ENCODE results near the gene GRHL3.

The GRHL3 gene

GRCh38 chr1:24324903-24325302 is 5.7 kb downstream of the GRHL3 start:
- Histone ChIP-seq H3K27ac (ENCODE audit: insufficient read depth, low read length, poor library complexity, severe bottlenecking) (no peak overlapping the region), H3K9me3 (ENCODE audit: control insufficient read depth, low read length) (no peaks in the 10 kb centered on the region), H3K36me3 (ENCODE audit: control insufficient read depth, insufficient read depth, low read length) (no peaks in the 10 kb centered on the region), H3K4me3 (ENCODE audit: insufficient read depth, low read depth, low read length, poor library complexity, severe bottlenecking) (no peak overlapping the region), H3K27me3 (replicated peaks; ENCODE audit: control insufficient read depth, insufficient read depth, low read length, poor library complexity, severe bottlenecking) (no peaks in the 10 kb centered on the region), H3K4me1 (ENCODE audit: control insufficient read depth, insufficient read depth, low read length, poor library complexity, severe bottlenecking) (peaks cover 30% of the 10 kb centered on the region)
- no peak for DNase-seq

- Histone ChIP-seq H3K4me1 (ENCODE audit: control insufficient read depth, insufficient read depth, low read length, poor library complexity, severe bottlenecking) (peaks cover 23% of the 10 kb centered on the region), H3K9me3 (ENCODE audit: control insufficient read depth, low read length) (no peaks in the 10 kb centered on the region), H3K4me3 (ENCODE audit: insufficient read depth, low read depth, low read length, poor library complexity, severe bottlenecking) (no peak overlapping the region), H3K36me3 (ENCODE audit: control insufficient read depth, insufficient read depth, low read length) (no peaks in the 10 kb centered on the region), H3K27ac (ENCODE audit: insufficient read depth, low read length, poor library complexity, severe bottlenecking) (no peak overlapping the region), H3K27me3 (replicated peaks; ENCODE audit: control insufficient read depth, insufficient read depth, low read length, poor library complexity, severe bottlenecking) (no peaks in the 10 kb centered on the region)
- DNase-seq, result no peak
Measured at GRCh38 chr1:24325587-24326449, 6.7 kb downstream of the GRHL3 start.

- H3K4me3 ChIP-seq (ENCODE audit: insufficient read depth, low read depth, low read length, poor library complexity, severe bottlenecking), result no peak overlapping the region
- no peaks in the 10 kb centered on the region for H3K27me3 ChIP-seq (replicated peaks; ENCODE audit: control insufficient read depth, insufficient read depth, low read length, poor library complexity, severe bottlenecking)
- no peaks in the 10 kb centered on the region for H3K9me3 ChIP-seq (ENCODE audit: control insufficient read depth, low read length)
- H3K27ac ChIP-seq (ENCODE audit: insufficient read depth, low read length, poor library complexity, severe bottlenecking), result no peak overlapping the region
- DNase-seq, result no peak
- H3K4me1 ChIP-seq (ENCODE audit: control insufficient read depth, insufficient read depth, low read length, poor library complexity, severe bottlenecking), result peaks cover 7% of the 10 kb centered on the region
- H3K36me3 ChIP-seq (ENCODE audit: control insufficient read depth, insufficient read depth, low read length), result no peaks in the 10 kb centered on the region
Measured at GRCh38 chr1:24327486-24327885, 8.3 kb downstream of the GRHL3 start.

- H3K27me3 ChIP-seq (replicated peaks; ENCODE audit: control insufficient read depth, insufficient read depth, low read length, poor library complexity, severe bottlenecking), result no peaks in the 10 kb centered on the region
- H3K4me1 ChIP-seq (ENCODE audit: control insufficient read depth, insufficient read depth, low read length, poor library complexity, severe bottlenecking), result peaks cover 3% of the 10 kb centered on the region
- H3K27ac ChIP-seq (ENCODE audit: insufficient read depth, low read length, poor library complexity, severe bottlenecking), result no peak overlapping the region
- DNase-seq, result no peak
- no peaks in the 10 kb centered on the region for H3K9me3 ChIP-seq (ENCODE audit: control insufficient read depth, low read length)
- H3K4me3 ChIP-seq (ENCODE audit: insufficient read depth, low read depth, low read length, poor library complexity, severe bottlenecking), result no peak overlapping the region
- H3K36me3 ChIP-seq (ENCODE audit: control insufficient read depth, insufficient read depth, low read length), result no peaks in the 10 kb centered on the region
Measured at GRCh38 chr1:24327891-24328290, 8.7 kb downstream of the GRHL3 start.

- no peak overlapping the region for H3K27ac ChIP-seq (ENCODE audit: insufficient read depth, low read length, poor library complexity, severe bottlenecking)
Measured at GRCh38 chr1:24329331-24329730, 10.2 kb downstream of the GRHL3 start.

GRCh38 chr1:24329797-24330543 is 10.8 kb downstream of the GRHL3 start:
- no peak overlapping the region for H3K27ac ChIP-seq (ENCODE audit: insufficient read depth, low read length, poor library complexity, severe bottlenecking)
- no peaks in the 10 kb centered on the region for H3K4me1 ChIP-seq (ENCODE audit: control insufficient read depth, insufficient read depth, low read length, poor library complexity, severe bottlenecking)
- no peak for DNase-seq
- H3K9me3 ChIP-seq (ENCODE audit: control insufficient read depth, low read length), result no peaks in the 10 kb centered on the region
- no peaks in the 10 kb centered on the region for H3K27me3 ChIP-seq (replicated peaks; ENCODE audit: control insufficient read depth, insufficient read depth, low read length, poor library complexity, severe bottlenecking)
- no peak overlapping the region for H3K4me3 ChIP-seq (ENCODE audit: insufficient read depth, low read depth, low read length, poor library complexity, severe bottlenecking)
- H3K36me3 ChIP-seq (ENCODE audit: control insufficient read depth, insufficient read depth, low read length), result no peaks in the 10 kb centered on the region

More at GRCh38 chr1:24329331-24329730, 10.2 kb downstream of the GRHL3 start:
- no peaks in the 10 kb centered on the region for H3K27me3 ChIP-seq (replicated peaks; ENCODE audit: control insufficient read depth, insufficient read depth, low read length, poor library complexity, severe bottlenecking)
- H3K4me1 ChIP-seq (ENCODE audit: control insufficient read depth, insufficient read depth, low read length, poor library complexity, severe bottlenecking), result no peaks in the 10 kb centered on the region
- no peak overlapping the region for H3K4me3 ChIP-seq (ENCODE audit: insufficient read depth, low read depth, low read length, poor library complexity, severe bottlenecking)
- no peaks in the 10 kb centered on the region for H3K9me3 ChIP-seq (ENCODE audit: control insufficient read depth, low read length)
- no peaks in the 10 kb centered on the region for H3K36me3 ChIP-seq (ENCODE audit: control insufficient read depth, insufficient read depth, low read length)
- no peak for DNase-seq

- H3K9me3 ChIP-seq (ENCODE audit: control insufficient read depth, low read length), result no peaks in the 10 kb centered on the region
- H3K27ac ChIP-seq (ENCODE audit: insufficient read depth, low read length, poor library complexity, severe bottlenecking), result no peak overlapping the region
- no peaks in the 10 kb centered on the region for H3K4me1 ChIP-seq (ENCODE audit: control insufficient read depth, insufficient read depth, low read length, poor library complexity, severe bottlenecking)
- H3K27me3 ChIP-seq (replicated peaks; ENCODE audit: control insufficient read depth, insufficient read depth, low read length, poor library complexity, severe bottlenecking), result no peaks in the 10 kb centered on the region
- no peak overlapping the region for H3K4me3 ChIP-seq (ENCODE audit: insufficient read depth, low read depth, low read length, poor library complexity, severe bottlenecking)
- H3K36me3 ChIP-seq (ENCODE audit: control insufficient read depth, insufficient read depth, low read length), result no peaks in the 10 kb centered on the region
- no peak for DNase-seq
Measured at GRCh38 chr1:24331961-24332673, 13.0 kb downstream of the GRHL3 start.

GRCh38 chr1:24336075-24336474 is 16.9 kb downstream of the GRHL3 start:
- H3K4me1 ChIP-seq (ENCODE audit: control insufficient read depth, insufficient read depth, low read length, poor library complexity, severe bottlenecking), result no peaks in the 10 kb centered on the region
- no peak for DNase-seq
- H3K27ac ChIP-seq (ENCODE audit: insufficient read depth, low read length, poor library complexity, severe bottlenecking), result no peak overlapping the region
- no peaks in the 10 kb centered on the region for H3K36me3 ChIP-seq (ENCODE audit: control insufficient read depth, insufficient read depth, low read length)
- H3K27me3 ChIP-seq (replicated peaks; ENCODE audit: control insufficient read depth, insufficient read depth, low read length, poor library complexity, severe bottlenecking), result no peaks in the 10 kb centered on the region
- H3K4me3 ChIP-seq (ENCODE audit: insufficient read depth, low read depth, low read length, poor library complexity, severe bottlenecking), result no peak overlapping the region
- no peaks in the 10 kb centered on the region for H3K9me3 ChIP-seq (ENCODE audit: control insufficient read depth, low read length)

- H3K4me3 ChIP-seq (ENCODE audit: insufficient read depth, low read depth, low read length, poor library complexity, severe bottlenecking), result no peak overlapping the region
Measured at GRCh38 chr1:24337455-24337854, 18.3 kb downstream of the GRHL3 start.

More at GRCh38 chr1:24337455-24337854, 18.3 kb downstream of the GRHL3 start:
- H3K9me3 ChIP-seq (ENCODE audit: control insufficient read depth, low read length), result no peaks in the 10 kb centered on the region
- DNase-seq, result no peak
- H3K4me1 ChIP-seq (ENCODE audit: control insufficient read depth, insufficient read depth, low read length, poor library complexity, severe bottlenecking), result no peaks in the 10 kb centered on the region
- no peaks in the 10 kb centered on the region for H3K27me3 ChIP-seq (replicated peaks; ENCODE audit: control insufficient read depth, insufficient read depth, low read length, poor library complexity, severe bottlenecking)
- no peaks in the 10 kb centered on the region for H3K36me3 ChIP-seq (ENCODE audit: control insufficient read depth, insufficient read depth, low read length)
- no peak overlapping the region for H3K27ac ChIP-seq (ENCODE audit: insufficient read depth, low read length, poor library complexity, severe bottlenecking)
